SHP77 treated with DMSO at 0.1 percent for 48 hours (cell line): ENCODE data around the gene TMEM223.
"Not testable (repeated sequence)": the region's sequence is repeated elsewhere in the genome, so short reads cannot be mapped to it uniquely, and the experiment has no call there.

Experiments
- DNase-seq: peaks from one replicate; lab custom pipeline; 2025; lab: John Stamatoyannopoulos, UW

TMEM223 gene

GRCh38 chr11:62752994-62753735 lies 38.6 kb downstream of the TMEM223 start:
- no peak for DNase-seq

- DNase-seq: no peak
These were observed 39.5 kb downstream of the TMEM223 start for GRCh38 chr11:62752177-62752785.

GRCh38 chr11:62749931-62750330 lies 41.9 kb downstream of the TMEM223 start:
- DNase-seq: not testable (repeated sequence)

GRCh38 chr11:62747475-62748160 lies 44.2 kb downstream of the TMEM223 start:
- DNase-seq: no peak
